ENCODE results near the gene TEX11.

- no peak for TF ChIP-seq CTCF (IDR thresholded peaks at IDR 0.05)
- no peak for TF ChIP-seq POLR2A (IDR thresholded peaks at IDR 0.05)
These were observed 102.4 kb downstream of the TEX11 start for GRCh38 chrX:70806081-70806480.

All from ovary (tissue), 3 donors.